ENCODE data around the gene NONO. TPM values are rescaled to one million over a fixed set of nuclear protein-coding genes. Genes with fewer than 3 reads are reported as not detected.
"Not testable (repeated sequence)": the region's sequence is repeated elsewhere in the genome, so short reads cannot be mapped to it uniquely, and the experiment has no call there.

The NONO gene
- total RNA-seq, 2 experiments from 2014 or later, result 490 to 531 TPM

DNA sequence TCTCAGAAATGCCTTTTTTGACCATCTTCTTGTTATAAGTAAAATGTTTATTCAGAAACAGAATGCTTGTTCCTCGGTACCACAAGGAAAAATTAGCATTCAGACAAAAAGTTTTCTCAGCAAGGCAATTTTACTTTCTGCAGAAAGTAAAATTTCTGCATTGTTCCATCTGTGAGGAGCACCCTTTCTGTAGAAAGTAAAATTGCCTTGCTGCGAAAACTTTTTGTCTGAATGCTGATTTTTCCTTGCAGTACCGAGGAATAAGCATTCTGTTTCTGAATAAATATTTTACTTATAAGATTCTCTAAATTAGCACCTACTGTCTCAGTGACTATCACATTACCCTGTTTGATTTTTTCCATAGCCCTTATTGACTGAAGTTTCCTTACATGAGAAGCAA, 43.0 kb downstream of the NONO start:
- no peaks in the 10 kb centered on the region for H3K27me3 Mint-ChIP-seq (ENCODE audit: low read depth)
- H3K36me3 Mint-ChIP-seq (ENCODE audit: low read depth), result peaks cover 24% of the 10 kb centered on the region
- CTCF ChIA-PET, result no interaction called here
- H3K27ac Mint-ChIP-seq, result no peak overlapping the region
- H3K9me3 Mint-ChIP-seq, result peaks cover 5% of the 10 kb centered on the region
- no peaks in the 10 kb centered on the region for H3K4me1 Mint-ChIP-seq (ENCODE audit: low read depth)
- H3K4me3 Mint-ChIP-seq, result no peak overlapping the region
- no peak for DNase-seq
- intact Hi-C loops (cut with micrococcal nuclease), result no loop called here

DNA sequence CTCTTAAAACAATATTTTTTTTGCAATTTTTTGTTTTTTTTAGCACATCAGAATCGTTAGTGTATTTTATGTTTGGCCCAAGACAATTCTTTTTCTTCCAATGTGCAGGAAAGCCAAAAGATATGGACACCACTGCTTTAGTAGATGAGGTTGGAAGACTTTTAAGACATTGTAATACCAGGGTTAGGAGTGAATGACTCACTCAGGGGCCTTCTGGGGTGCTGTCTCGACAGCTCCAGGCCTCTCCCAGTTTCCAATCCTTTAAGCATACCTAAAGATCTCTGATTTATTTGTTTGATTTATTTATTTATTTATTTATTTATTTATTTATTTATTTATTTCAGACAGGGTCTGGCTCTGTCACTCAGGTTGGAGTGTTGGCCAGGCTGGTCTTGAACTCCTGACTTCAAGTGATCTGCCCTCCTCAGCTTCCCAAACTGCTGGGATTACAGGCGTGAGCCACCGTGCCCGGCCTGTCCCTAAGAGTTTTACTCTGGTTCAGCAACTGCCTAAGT, 65.8 kb downstream of the NONO start:
- H3K4me1 Mint-ChIP-seq (ENCODE audit: low read depth); intact Hi-C loops (cut with micrococcal nuclease); DNase-seq; H3K4me3 Mint-ChIP-seq; H3K36me3 Mint-ChIP-seq (ENCODE audit: low read depth); H3K9me3 Mint-ChIP-seq; H3K27ac Mint-ChIP-seq; H3K27me3 Mint-ChIP-seq (ENCODE audit: low read depth): not testable (repeated sequence)
- CTCF ChIA-PET, result interaction anchor here (1.0 kb wide), 1 partner anchor 25 kb away, joined by 3 read pairs; no protein-coding TSS in a partner anchor

DNA sequence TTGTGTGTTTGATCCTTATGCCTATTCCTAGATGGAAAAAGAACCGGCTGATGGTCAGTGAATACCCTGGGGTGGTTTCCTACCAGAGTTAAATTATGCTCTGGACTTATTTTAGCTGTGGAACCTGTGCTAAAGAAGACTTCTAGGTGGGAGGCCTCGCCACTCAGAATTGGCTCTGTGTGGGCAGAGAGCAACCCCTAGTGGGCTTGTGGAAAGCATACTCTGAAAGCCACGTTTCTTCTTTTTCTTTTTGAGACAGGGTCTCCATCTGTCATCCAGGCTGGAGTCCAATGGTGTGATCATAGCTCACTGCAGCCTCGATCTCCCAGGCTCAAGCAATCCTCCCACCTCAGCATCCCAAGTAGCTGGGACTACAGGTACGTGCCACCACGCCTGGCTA, 66.4 kb downstream of the NONO start:
- H3K27ac Mint-ChIP-seq; H3K4me3 Mint-ChIP-seq; H3K9me3 Mint-ChIP-seq; CTCF ChIA-PET; H3K4me1 Mint-ChIP-seq (ENCODE audit: low read depth); DNase-seq; H3K27me3 Mint-ChIP-seq (ENCODE audit: low read depth); H3K36me3 Mint-ChIP-seq (ENCODE audit: low read depth); intact Hi-C loops (cut with micrococcal nuclease): not testable (repeated sequence)

Other genes starting within 250 kb of the NONO start
- gene SNX12, start 215.3 kb upstream of the NONO start, total RNA-seq, result 10 to 100 TPM; 32.9 to 35.2 TPM
- gene FOXO4, start 187.8 kb upstream of the NONO start, total RNA-seq, result 1 to 10 TPM; 7.9 to 8.9 TPM
- gene CXorf65, start 176.9 kb upstream of the NONO start, total RNA-seq, result 10 to 100 TPM in 1 of 2 experiments, 1 to 10 TPM in 1; 7.7 to 11.3 TPM
- gene IL2RG, start 172.1 kb upstream of the NONO start, total RNA-seq, result 100 to 1,000 TPM; 144 to 148 TPM
- gene MED12, start 165.0 kb upstream of the NONO start, total RNA-seq, result 10 to 100 TPM; 43.5 to 43.6 TPM
- gene NLGN3, start 138.8 kb upstream of the NONO start, total RNA-seq, result under 1 TPM; 0.60 to 0.81 TPM
- gene GJB1, start 60.4 kb upstream of the NONO start, total RNA-seq, result not detected
- gene ZMYM3, start 29.5 kb upstream of the NONO start, total RNA-seq, result 1 to 10 TPM; 7.7 to 8.2 TPM
- gene ITGB1BP2, start 18.1 kb downstream of the NONO start, total RNA-seq, result 1 to 10 TPM; 4.4 to 5.1 TPM
- 10 to 100 TPM; 24.0 to 27.2 TPM for gene TAF1, start 82.7 kb downstream of the NONO start, total RNA-seq
- 100 to 1,000 TPM; 307 to 323 TPM for gene OGT, start 249.5 kb downstream of the NONO start, total RNA-seq